Measurements from ENCODE around the gene PCDH15. TPM values are rescaled to one million over a fixed set of nuclear protein-coding genes. Genes with fewer than 3 reads are reported as not detected.

Gene PCDH15
- total RNA-seq, 1 experiment from 2014 or later: 0.61 TPM

- TF ChIP-seq CTCF (conservative IDR thresholded peaks at IDR 0.05): no peak
- no peak overlapping the region for H3K27ac ChIP-seq (ENCODE audit: insufficient read length, low read depth, low read length)
- no peak for DNase-seq
These were observed 1035.7 kb downstream of the PCDH15 start for GRCh38 chr10:53765311-53765710.

More at GRCh38 chr10:53765311-53765710, 1035.7 kb downstream of the PCDH15 start:
- Histone ChIP-seq H3K9me3 (ENCODE audit: control insufficient read depth, low read depth, low read length) (no peaks in the 10 kb centered on the region), H3K4me1 (ENCODE audit: insufficient read depth, low read length) (no peaks in the 10 kb centered on the region), H3K79me2 (ENCODE audit: insufficient read depth, low read length) (no peaks in the 10 kb centered on the region), H4K20me1 (ENCODE audit: control insufficient read depth, insufficient read depth, insufficient read length) (no peaks in the 10 kb centered on the region), H2BK12ac (ENCODE audit: insufficient read length, low read depth, low read length) (no peak overlapping the region), H2AK5ac (ENCODE audit: insufficient read length, low read length) (no peak overlapping the region), H3K18ac (ENCODE audit: insufficient read length, low read depth, low read length) (no peak overlapping the region), H2BK15ac (ENCODE audit: low read depth, low read length) (no peak overlapping the region), H3K79me1 (ENCODE audit: insufficient read depth, low read depth, low read length, poor library complexity, severe bottlenecking) (no peaks in the 10 kb centered on the region), H3T11ph (ENCODE audit: low read length) (no peak overlapping the region), H3K23ac (ENCODE audit: insufficient read length, low read depth, low read length) (no peak overlapping the region), H4K91ac (ENCODE audit: insufficient read length, low read depth, low read length) (no peak overlapping the region), H2AFZ (ENCODE audit: low read length) (no peak overlapping the region), H2BK20ac (ENCODE audit: low read depth, low read length, poor library complexity, severe bottlenecking) (no peak overlapping the region), H3K23me2 (ENCODE audit: insufficient read length, low read depth, low read length, poor library complexity, severe bottlenecking) (no peaks in the 10 kb centered on the region), H4K8ac (replicated peaks; ENCODE audit: insufficient read length, low read depth, low read length) (no peak overlapping the region), H3K9ac (ENCODE audit: extremely low read depth, insufficient read length, low read length) (no peak overlapping the region), H4K5ac (ENCODE audit: insufficient read length, low read depth, low read length) (no peak overlapping the region), H3K27me3 (ENCODE audit: insufficient read depth, low read length) (no peaks in the 10 kb centered on the region), H3K4ac (ENCODE audit: low read depth, low read length) (no peak overlapping the region), H3K4me2 (ENCODE audit: insufficient read depth, insufficient read length, low read length) (no peak overlapping the region), H2BK5ac (ENCODE audit: insufficient read length, low read length) (no peak overlapping the region), H3K14ac (ENCODE audit: insufficient read depth, low read length) (no peak overlapping the region), H2BK120ac (ENCODE audit: low read depth, low read length, poor library complexity, severe bottlenecking) (no peak overlapping the region), H3K56ac (ENCODE audit: insufficient read length, low read depth, low read length) (no peak overlapping the region)
- WGBS (ENCODE audit: extremely low coverage, insufficient read length, low lambda C conversion rate): no CpG with 5 or more reads among the region's 1 CpG
- H3K27ac Mint-ChIP-seq: no peak overlapping the region
- no peaks in the 10 kb centered on the region for H3K4me1 Mint-ChIP-seq
- no peaks in the 10 kb centered on the region for H3K27me3 Mint-ChIP-seq (ENCODE audit: low read depth)
- H3K36me3 Mint-ChIP-seq (ENCODE audit: insufficient read depth in 1 of 3, low read depth in 3 of 3): peaks cover 0 to 4% (median 2%) of the 10 kb centered on the region in 3 experiments; a peak in 3 of 7 replicates
- H3K4me3 Mint-ChIP-seq: no peak overlapping the region
- peaks cover 2 to 3% of the 10 kb centered on the region in 2 experiments; a peak in 2 of 5 replicates for H3K9me3 Mint-ChIP-seq

All from H9 (cell line).